ENCODE measurements around the gene ATXN1. TPM values are rescaled to one million over a fixed set of nuclear protein-coding genes. Genes with fewer than 3 reads are reported as not detected.

The ATXN1 gene
- total RNA-seq, 1 experiment from 2014 or later: 8.1 TPM

DNA sequence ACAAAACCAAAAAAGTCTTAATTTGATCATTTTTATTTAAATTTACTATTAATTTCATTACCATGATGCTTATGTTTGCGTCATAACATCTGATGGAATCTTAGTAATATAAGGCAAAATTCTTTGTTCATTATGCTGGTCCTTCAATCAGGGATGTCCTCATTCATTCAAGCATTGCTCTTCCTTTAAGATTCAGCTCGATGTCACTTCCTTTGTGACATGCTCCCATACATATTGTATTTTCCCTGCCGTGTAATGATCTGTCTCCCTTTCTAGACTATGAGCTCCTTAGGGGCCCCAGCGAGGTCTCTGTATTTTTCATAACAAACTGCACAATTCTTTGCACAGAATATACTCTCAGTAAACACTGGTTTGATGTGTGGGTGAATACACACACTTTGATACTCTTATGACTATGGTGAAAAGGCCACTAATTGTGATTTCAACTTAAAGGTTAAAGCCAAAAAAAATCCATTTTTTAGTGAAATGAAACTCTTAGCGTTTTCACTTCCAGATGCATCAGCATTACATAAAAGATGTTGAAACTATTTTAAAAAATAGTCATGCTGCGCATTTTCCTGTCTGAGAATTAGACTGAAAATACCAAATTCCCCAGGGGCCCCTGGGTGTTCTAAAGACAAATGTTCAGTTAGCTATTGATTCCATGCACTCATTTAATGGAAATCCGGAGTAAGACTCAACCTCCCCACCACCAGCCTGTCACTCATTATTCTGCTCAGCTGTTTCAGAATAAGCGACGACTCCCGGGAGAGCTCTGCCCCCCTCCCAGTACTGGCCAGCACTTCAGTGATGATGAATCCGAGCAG lies 169.7 kb downstream of the ATXN1 start:
- no peaks in the 10 kb centered on the region for H3K36me3 Mint-ChIP-seq
- ChIA-PET POLR2A (no interaction called here), CTCF (no interaction called here)
- no peak for DNase-seq (ENCODE audit: low spot score)
- H3K4me3 Mint-ChIP-seq: no peak overlapping the region
- no peak for ATAC-seq
- peaks cover 12% of the 10 kb centered on the region for H3K9me3 Mint-ChIP-seq
- H3K27me3 Mint-ChIP-seq (ENCODE audit: low read depth): no peaks in the 10 kb centered on the region
- TF ChIP-seq CBFB (CRISPR knock-in tag; IDR thresholded peaks at IDR 0.05; ENCODE audit: low read depth): no peak
- TF ChIP-seq, protein P1, sequence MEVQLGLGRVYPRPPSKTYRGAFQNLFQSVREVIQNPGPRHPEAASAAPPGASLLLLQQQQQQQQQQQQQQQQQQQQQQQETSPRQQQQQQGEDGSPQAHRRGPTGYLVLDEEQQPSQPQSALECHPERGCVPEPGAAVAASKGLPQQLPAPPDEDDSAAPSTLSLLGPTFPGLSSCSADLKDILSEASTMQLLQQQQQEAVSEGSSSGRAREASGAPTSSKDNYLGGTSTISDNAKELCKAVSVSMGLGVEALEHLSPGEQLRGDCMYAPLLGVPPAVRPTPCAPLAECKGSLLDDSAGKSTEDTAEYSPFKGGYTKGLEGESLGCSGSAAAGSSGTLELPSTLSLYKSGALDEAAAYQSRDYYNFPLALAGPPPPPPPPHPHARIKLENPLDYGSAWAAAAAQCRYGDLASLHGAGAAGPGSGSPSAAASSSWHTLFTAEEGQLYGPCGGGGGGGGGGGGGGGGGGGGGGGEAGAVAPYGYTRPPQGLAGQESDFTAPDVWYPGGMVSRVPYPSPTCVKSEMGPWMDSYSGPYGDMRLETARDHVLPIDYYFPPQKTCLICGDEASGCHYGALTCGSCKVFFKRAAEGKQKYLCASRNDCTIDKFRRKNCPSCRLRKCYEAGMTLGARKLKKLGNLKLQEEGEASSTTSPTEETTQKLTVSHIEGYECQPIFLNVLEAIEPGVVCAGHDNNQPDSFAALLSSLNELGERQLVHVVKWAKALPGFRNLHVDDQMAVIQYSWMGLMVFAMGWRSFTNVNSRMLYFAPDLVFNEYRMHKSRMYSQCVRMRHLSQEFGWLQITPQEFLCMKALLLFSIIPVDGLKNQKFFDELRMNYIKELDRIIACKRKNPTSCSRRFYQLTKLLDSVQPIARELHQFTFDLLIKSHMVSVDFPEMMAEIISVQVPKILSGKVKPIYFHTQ (CRISPR knock-in tag; IDR thresholded peaks at IDR 0.05): no peak
- TF ChIP-seq, protein P2, sequence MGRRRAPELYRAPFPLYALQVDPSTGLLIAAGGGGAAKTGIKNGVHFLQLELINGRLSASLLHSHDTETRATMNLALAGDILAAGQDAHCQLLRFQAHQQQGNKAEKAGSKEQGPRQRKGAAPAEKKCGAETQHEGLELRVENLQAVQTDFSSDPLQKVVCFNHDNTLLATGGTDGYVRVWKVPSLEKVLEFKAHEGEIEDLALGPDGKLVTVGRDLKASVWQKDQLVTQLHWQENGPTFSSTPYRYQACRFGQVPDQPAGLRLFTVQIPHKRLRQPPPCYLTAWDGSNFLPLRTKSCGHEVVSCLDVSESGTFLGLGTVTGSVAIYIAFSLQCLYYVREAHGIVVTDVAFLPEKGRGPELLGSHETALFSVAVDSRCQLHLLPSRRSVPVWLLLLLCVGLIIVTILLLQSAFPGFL (CRISPR knock-in tag; IDR thresholded peaks at IDR 0.05; ENCODE audit: borderline replicate concordance): no peak
- no peak for TF ChIP-seq ETV6 (CRISPR knock-in tag; IDR thresholded peaks at IDR 0.05)
- no peak for TF ChIP-seq JAZF1 (CRISPR knock-in tag; IDR thresholded peaks at IDR 0.05)
- no peak for TF ChIP-seq CREM (CRISPR knock-in tag; IDR thresholded peaks at IDR 0.05)
- TF ChIP-seq KAT7 (CRISPR knock-in tag; IDR thresholded peaks at IDR 0.05; ENCODE audit: borderline replicate concordance): no peak
- TF ChIP-seq IRF2 (CRISPR knock-in tag; IDR thresholded peaks at IDR 0.05; ENCODE audit: borderline replicate concordance, low read depth): no peak
- TF ChIP-seq MYBL2 (CRISPR knock-in tag; IDR thresholded peaks at IDR 0.05): no peak
- TF ChIP-seq, protein P3, sequence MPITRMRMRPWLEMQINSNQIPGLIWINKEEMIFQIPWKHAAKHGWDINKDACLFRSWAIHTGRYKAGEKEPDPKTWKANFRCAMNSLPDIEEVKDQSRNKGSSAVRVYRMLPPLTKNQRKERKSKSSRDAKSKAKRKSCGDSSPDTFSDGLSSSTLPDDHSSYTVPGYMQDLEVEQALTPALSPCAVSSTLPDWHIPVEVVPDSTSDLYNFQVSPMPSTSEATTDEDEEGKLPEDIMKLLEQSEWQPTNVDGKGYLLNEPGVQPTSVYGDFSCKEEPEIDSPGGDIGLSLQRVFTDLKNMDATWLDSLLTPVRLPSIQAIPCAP (CRISPR knock-in tag; IDR thresholded peaks at IDR 0.05): no peak
- no peak for TF ChIP-seq EMX1 (CRISPR knock-in tag; IDR thresholded peaks at IDR 0.05)
- TF ChIP-seq, protein P4, sequence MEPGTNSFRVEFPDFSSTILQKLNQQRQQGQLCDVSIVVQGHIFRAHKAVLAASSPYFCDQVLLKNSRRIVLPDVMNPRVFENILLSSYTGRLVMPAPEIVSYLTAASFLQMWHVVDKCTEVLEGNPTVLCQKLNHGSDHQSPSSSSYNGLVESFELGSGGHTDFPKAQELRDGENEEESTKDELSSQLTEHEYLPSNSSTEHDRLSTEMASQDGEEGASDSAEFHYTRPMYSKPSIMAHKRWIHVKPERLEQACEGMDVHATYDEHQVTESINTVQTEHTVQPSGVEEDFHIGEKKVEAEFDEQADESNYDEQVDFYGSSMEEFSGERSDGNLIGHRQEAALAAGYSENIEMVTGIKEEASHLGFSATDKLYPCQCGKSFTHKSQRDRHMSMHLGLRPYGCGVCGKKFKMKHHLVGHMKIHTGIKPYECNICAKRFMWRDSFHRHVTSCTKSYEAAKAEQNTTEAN (CRISPR knock-in tag; IDR thresholded peaks at IDR 0.05): no peak
- no peak for TF ChIP-seq TP53 (CRISPR knock-in tag; IDR thresholded peaks at IDR 0.05)
- TF ChIP-seq MAX (CRISPR knock-in tag; IDR thresholded peaks at IDR 0.05): no peak
- no peak for TF ChIP-seq SP1 (CRISPR knock-in tag; conservative IDR thresholded peaks at IDR 0.05)
- TF ChIP-seq, protein P5, sequence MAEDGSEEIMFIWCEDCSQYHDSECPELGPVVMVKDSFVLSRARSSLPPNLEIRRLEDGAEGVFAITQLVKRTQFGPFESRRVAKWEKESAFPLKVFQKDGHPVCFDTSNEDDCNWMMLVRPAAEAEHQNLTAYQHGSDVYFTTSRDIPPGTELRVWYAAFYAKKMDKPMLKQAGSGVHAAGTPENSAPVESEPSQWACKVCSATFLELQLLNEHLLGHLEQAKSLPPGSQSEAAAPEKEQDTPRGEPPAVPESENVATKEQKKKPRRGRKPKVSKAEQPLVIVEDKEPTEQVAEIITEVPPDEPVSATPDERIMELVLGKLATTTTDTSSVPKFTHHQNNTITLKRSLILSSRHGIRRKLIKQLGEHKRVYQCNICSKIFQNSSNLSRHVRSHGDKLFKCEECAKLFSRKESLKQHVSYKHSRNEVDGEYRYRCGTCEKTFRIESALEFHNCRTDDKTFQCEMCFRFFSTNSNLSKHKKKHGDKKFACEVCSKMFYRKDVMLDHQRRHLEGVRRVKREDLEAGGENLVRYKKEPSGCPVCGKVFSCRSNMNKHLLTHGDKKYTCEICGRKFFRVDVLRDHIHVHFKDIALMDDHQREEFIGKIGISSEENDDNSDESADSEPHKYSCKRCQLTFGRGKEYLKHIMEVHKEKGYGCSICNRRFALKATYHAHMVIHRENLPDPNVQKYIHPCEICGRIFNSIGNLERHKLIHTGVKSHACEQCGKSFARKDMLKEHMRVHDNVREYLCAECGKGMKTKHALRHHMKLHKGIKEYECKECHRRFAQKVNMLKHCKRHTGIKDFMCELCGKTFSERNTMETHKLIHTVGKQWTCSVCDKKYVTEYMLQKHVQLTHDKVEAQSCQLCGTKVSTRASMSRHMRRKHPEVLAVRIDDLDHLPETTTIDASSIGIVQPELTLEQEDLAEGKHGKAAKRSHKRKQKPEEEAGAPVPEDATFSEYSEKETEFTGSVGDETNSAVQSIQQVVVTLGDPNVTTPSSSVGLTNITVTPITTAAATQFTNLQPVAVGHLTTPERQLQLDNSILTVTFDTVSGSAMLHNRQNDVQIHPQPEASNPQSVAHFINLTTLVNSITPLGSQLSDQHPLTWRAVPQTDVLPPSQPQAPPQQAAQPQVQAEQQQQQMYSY (CRISPR knock-in tag; IDR thresholded peaks at IDR 0.05): no peak
- TF ChIP-seq, protein P6, sequence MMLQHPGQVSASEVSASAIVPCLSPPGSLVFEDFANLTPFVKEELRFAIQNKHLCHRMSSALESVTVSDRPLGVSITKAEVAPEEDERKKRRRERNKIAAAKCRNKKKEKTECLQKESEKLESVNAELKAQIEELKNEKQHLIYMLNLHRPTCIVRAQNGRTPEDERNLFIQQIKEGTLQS (CRISPR knock-in tag; conservative IDR thresholded peaks at IDR 0.05): no peak
- TF ChIP-seq ZNF416 (CRISPR knock-in tag; IDR thresholded peaks at IDR 0.05): no peak
- no peak for TF ChIP-seq GABPB1 (CRISPR knock-in tag; IDR thresholded peaks at IDR 0.05)
- no peak overlapping the region for H3K27ac Mint-ChIP-seq
- peaks cover 5% of the 10 kb centered on the region for H3K4me1 Mint-ChIP-seq

All from WTC11 (cell line).